ENCODE results near the gene FN3KRP. TPM values are rescaled to one million over a fixed set of nuclear protein-coding genes. Genes with fewer than 3 reads are reported as not detected.

FN3KRP gene
- total RNA-seq, 4 donors from 2014 or later, result 11.5 to 27.5 (median 17.3) TPM

DNA sequence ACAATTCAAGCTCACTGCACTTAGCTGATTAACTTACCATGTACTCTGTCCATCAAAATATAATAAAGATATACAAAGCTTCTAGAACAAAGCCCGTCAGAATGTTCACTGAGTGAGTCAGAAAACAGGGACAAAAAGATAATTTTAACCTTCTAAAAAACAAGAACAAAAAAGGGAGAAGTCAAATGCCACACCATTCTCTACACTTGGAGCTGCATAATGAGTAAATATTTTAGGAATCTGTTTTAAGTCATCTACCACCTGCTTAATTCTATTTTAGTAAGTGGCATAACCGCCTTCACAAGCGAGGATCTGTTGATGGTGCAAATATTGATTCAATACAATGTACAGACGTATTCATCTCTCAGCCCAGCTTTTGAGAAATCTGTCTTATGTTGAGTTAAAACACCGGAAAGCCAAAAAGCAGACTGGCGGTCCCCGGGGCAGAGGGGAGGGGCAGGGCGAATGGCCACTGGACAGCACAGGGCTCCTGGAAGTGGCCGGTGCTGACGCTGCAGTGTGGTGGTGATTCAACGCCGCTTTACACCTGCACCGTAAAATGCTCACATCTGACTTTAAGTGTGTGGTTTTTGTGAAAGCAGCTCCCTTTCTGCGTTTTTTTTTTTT lies 38.1 kb upstream of the FN3KRP start:
- H3K9me3 ChIP-seq, result peaks cover 0 to 8% (median 0%) of the 10 kb centered on the region in 4 donors
- no peaks in the 10 kb centered on the region for H3K4me1 ChIP-seq
- no peak overlapping the region for H3K4me3 ChIP-seq
- no peak for TF ChIP-seq CTCF (IDR thresholded peaks at IDR 0.05)
- TF ChIP-seq EP300 (IDR thresholded peaks at IDR 0.05), result no peak
- TF ChIP-seq POLR2AphosphoS5 (IDR thresholded peaks at IDR 0.05), result no peak
- no peak for TF ChIP-seq POLR2A (IDR thresholded peaks at IDR 0.05; ENCODE audit: low read depth)
- no peak for DNase-seq (ENCODE audit: extremely low spot score)
- H3K27ac ChIP-seq (replicated peaks in 1 of 4), result no peak overlapping the region
- no peaks in the 10 kb centered on the region for H3K36me3 ChIP-seq
- no peaks in the 10 kb centered on the region for H3K27me3 ChIP-seq
- WGBS, result 94% methylated on average over 14 of the region's 14 CpGs
- intact Hi-C loops (cut with DNase I), result no loop called here

DNA sequence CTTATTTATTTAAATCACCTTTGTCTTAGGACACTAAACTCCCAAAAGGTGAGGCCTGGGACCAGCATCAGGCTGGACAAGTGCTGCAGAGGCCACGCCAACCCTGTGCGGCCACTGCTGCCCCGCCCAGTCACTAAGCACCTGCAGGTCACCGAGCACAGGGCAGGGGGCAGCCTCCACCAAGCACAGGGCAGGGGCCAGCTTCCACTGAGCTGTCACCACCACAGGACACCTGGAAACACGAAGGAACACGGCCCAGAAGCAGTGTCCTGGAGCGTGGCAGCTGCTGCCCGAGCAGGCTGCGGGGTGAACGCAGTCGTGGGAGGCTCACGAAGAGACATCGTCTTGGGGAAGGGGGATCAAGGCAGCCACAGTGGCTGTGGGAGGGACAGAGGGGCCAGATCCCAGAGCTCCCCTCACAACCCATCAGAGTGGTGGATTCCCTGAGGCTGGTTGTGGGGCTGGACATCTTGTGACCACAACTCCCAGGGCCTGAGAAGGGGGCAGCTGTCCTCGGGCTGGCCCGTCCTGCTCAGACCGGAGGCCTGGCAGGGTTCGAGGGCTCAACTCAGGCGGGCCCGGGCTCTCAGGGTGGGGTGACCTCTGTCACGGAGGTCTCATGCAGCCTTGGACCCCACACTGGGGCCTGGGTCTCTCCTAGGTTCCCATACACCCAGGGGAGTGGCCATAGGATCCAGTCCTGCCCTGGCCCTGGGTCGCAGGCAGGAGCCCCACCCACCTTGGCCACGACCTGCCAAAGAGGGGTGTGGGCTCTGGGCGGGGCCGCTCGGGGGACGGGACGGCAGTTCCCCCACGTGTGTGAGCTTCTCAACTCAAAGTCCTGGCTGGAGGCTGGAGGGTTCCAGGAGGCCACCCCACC lies 36.7 kb upstream of the FN3KRP start:
- DNase-seq (ENCODE audit: extremely low spot score), result no peak
- Histone ChIP-seq H3K36me3 (peaks cover 0 to 6% (median 4%) of the 10 kb centered on the region in 4 donors), H3K27me3 (no peaks in the 10 kb centered on the region), H3K9me3 (peaks cover 0 to 8% (median 0%) of the 10 kb centered on the region in 4 donors), H3K4me1 (no peaks in the 10 kb centered on the region), H3K4me3 (no peak overlapping the region), H3K27ac (replicated peaks in 1 of 4) (no peak overlapping the region)
- intact Hi-C loops (cut with DNase I), result no loop called here
- TF ChIP-seq POLR2A (IDR thresholded peaks at IDR 0.05; ENCODE audit: low read depth) (no peak), POLR2AphosphoS5 (IDR thresholded peaks at IDR 0.05) (no peak), EP300 (IDR thresholded peaks at IDR 0.05) (no peak), CTCF (IDR thresholded peaks at IDR 0.05) (no peak)
- 89% methylated on average over 18 of the region's 28 CpGs for WGBS

DNA sequence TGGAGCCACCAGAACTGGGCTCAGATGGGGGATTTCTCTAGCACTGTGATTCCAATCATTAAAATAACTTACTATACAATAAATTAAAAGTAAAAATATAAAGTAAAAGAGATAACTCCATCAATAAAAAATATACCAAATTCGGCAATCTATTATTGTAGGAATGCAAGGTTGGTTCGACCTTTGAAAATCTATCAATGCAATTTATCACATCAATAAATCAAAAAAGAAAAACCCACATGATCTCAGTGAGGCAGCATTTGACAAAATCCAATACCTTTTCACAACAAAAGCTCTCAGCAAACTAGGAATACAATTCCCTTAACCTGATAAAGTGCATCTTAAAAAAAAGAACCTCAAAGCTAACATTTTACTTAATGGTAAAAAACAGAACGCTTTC lies 35.0 kb upstream of the FN3KRP start:
- H3K9me3 ChIP-seq, result peaks cover 0 to 8% (median 0%) of the 10 kb centered on the region in 4 donors
- H3K4me3 ChIP-seq, result no peak overlapping the region
- no peak overlapping the region for H3K27ac ChIP-seq (replicated peaks in 1 of 4)
- DNase-seq (ENCODE audit: extremely low spot score), result no peak
- H3K36me3 ChIP-seq, result peaks cover 0 to 9% (median 4%) of the 10 kb centered on the region in 4 donors
- intact Hi-C loops (cut with DNase I), result no loop called here
- no peaks in the 10 kb centered on the region for H3K4me1 ChIP-seq
- WGBS, result 96% methylated on average over 3 of the region's 3 CpGs
- H3K27me3 ChIP-seq, result no peaks in the 10 kb centered on the region
- no peak for TF ChIP-seq POLR2A (IDR thresholded peaks at IDR 0.05; ENCODE audit: low read depth)

DNA sequence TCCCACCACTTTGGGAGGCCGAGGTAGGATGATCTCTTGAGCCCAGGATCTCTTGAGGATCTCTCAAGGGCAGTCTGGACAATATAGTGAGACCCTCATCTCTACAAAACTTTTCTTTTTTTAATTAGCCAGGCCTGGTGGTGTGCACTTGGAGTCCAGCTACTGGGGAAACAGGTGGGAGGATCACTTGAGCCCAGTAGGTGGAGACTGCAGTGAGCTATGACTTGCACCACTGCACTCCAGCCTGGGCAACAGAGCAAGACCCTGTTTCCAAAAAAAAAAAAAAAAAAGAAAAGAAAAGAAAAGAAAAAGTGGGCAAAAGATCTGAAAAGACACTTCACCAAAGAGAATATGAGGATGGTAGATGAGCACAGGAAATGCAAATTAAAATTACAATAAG lies 33.0 kb upstream of the FN3KRP start:
- intact Hi-C loops (cut with DNase I), result no loop called here
- Histone ChIP-seq H3K4me1 (no peaks in the 10 kb centered on the region), H3K27me3 (no peaks in the 10 kb centered on the region), H3K27ac (replicated peaks in 1 of 4) (no peak overlapping the region), H3K36me3 (peaks cover 0 to 9% (median 4%) of the 10 kb centered on the region in 4 donors), H3K4me3 (no peak overlapping the region), H3K9me3 (peaks cover 0 to 8% (median 0%) of the 10 kb centered on the region in 4 donors)
- WGBS, result 84% methylated on average over 1 of the region's 1 CpG
- TF ChIP-seq EP300 (IDR thresholded peaks at IDR 0.05) (no peak), POLR2A (IDR thresholded peaks at IDR 0.05; ENCODE audit: low read depth) (no peak), POLR2AphosphoS5 (IDR thresholded peaks at IDR 0.05) (no peak), CTCF (IDR thresholded peaks at IDR 0.05) (no peak)
- DNase-seq (ENCODE audit: extremely low spot score), result no peak

GRCh38 chr17:82684228-82684841 lies 32.2 kb upstream of the FN3KRP start:
- no peak overlapping the region for H3K4me3 ChIP-seq
- peaks cover 0 to 8% (median 0%) of the 10 kb centered on the region in 4 donors for H3K9me3 ChIP-seq
- no peak for DNase-seq (ENCODE audit: extremely low spot score)
- TF ChIP-seq POLR2A (IDR thresholded peaks at IDR 0.05; ENCODE audit: low read depth) (no peak), CTCF (IDR thresholded peaks at IDR 0.05) (no peak), POLR2AphosphoS5 (IDR thresholded peaks at IDR 0.05) (no peak), EP300 (IDR thresholded peaks at IDR 0.05) (no peak)
- WGBS, result 82% methylated on average over 10 of the region's 13 CpGs
- intact Hi-C loops (cut with DNase I), result no loop called here
- no peaks in the 10 kb centered on the region for H3K4me1 ChIP-seq
- H3K27ac ChIP-seq (replicated peaks in 1 of 4), result no peak overlapping the region
- H3K36me3 ChIP-seq, result peaks cover 0 to 9% (median 4%) of the 10 kb centered on the region in 4 donors
- H3K27me3 ChIP-seq, result no peaks in the 10 kb centered on the region

Data from esophagus muscularis mucosa (tissue), 4 donors.